Fibroblast of pulmonary artery (primary cell): Measurements from ENCODE around the gene MPP3.
A peak's percentile ranks its signal among the peaks of the same experiment; 100 is the strongest.

Experiments used
- DNase-seq: peaks from one replicate; pipeline ENCODE4 v3.0.0-alpha.2; 2010; ENCODE audit warnings: low read depth
- H3K4me3 ChIP-seq: replicated peaks from 2 replicates; pipeline ENCODE4 v1.5.1; 2011; ENCODE audit warnings: low read depth, mild to moderate bottlenecking, control low read depth, low read length, moderate library complexity
- CTCF ChIP-seq: IDR thresholded peaks from 2 replicates; pipeline ENCODE4 v1.5.1; 2011; ENCODE audit warnings: mild to moderate bottlenecking, control low read depth, low read length, inconsistent platforms; ENCODE audit errors: missing control alignments

Gene MPP3

GRCh38 chr17:43772877-43773648 lies 59.9 kb downstream of the MPP3 start:
- no peak for TF ChIP-seq CTCF
- DNase-seq, result peak; percentile 45
- no peak overlapping the region for H3K4me3 ChIP-seq

GRCh38 chr17:43771463-43771862 lies 61.5 kb downstream of the MPP3 start:
- no peak overlapping the region for H3K4me3 ChIP-seq
- TF ChIP-seq CTCF, result no peak
- DNase-seq, result no peak

- DNase-seq, result no peak
- TF ChIP-seq CTCF, result no peak
- no peak overlapping the region for H3K4me3 ChIP-seq
Observed at GRCh38 chr17:43770957-43771356, 62.0 kb downstream of the MPP3 start.

- DNase-seq, result no peak
- H3K4me3 ChIP-seq, result no peak overlapping the region
- no peak for TF ChIP-seq CTCF
Observed at GRCh38 chr17:43769859-43770258, 63.1 kb downstream of the MPP3 start.

GRCh38 chr17:43769426-43769825 lies 63.5 kb downstream of the MPP3 start:
- no peak overlapping the region for H3K4me3 ChIP-seq
- DNase-seq, result no peak
- TF ChIP-seq CTCF, result no peak

- TF ChIP-seq CTCF, result no peak
- no peak overlapping the region for H3K4me3 ChIP-seq
- no peak for DNase-seq
Observed at GRCh38 chr17:43768943-43769342, 64.0 kb downstream of the MPP3 start.

GRCh38 chr17:43768382-43768781 lies 64.6 kb downstream of the MPP3 start:
- no peak for TF ChIP-seq CTCF
- no peak for DNase-seq
- no peak overlapping the region for H3K4me3 ChIP-seq
